GM12872 (cell line): Measurements from ENCODE around the gene KCNMA1.

Experiments used
- CTCF ChIP-seq: IDR thresholded peaks from 3 replicates; pipeline ENCODE4 v1.5.1; 2011; ENCODE audit warnings: low read depth, mild to moderate bottlenecking, low read length, moderate library complexity; ENCODE audit not compliant: insufficient read depth

KCNMA1 gene

GRCh38 chr10:77547307-77548050, 90.1 kb downstream of the KCNMA1 start:
- no peak for TF ChIP-seq CTCF

GRCh38 chr10:77546042-77546441, 91.6 kb downstream of the KCNMA1 start:
- TF ChIP-seq CTCF = no peak

DNA sequence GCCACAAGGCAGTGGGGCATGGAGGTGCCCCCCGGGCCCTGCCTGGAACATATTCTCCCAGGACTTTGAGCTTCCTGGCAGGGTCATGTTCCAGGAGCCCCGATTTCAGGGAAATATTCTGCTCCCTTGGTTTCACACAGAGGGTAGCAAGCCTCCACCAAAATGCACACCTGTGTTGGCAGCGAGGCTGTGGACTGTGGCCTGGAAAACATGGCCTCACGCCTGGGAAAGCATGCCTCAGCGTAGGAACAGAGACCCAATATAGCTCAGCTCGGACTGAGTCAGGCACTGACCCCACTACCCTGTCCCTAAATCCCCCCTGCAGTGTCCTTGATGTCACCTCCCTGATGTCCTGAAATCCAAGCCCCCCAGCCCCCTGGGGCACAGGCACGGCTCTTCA, 92.0 kb downstream of the KCNMA1 start:
- no peak for TF ChIP-seq CTCF

DNA sequence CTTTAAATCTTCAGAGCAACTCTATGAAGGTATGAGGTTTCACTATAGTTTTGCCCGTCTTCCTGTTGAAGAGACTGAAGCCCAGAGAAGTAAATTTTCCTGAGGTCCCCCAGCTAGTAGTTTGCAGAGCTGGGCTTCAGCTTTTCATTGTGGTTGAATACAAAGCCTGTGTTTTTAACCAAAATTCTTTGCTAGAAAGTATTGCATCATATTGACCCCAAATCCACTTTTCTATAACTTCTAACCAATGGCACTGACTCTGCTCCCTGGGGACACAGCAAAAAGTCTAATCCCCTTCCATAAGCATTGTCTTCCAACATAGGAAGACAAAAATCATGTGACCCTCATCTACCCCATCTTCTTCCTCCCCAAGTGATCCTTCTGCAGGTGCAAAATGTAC, 93.0 kb downstream of the KCNMA1 start:
- no peak for TF ChIP-seq CTCF

DNA sequence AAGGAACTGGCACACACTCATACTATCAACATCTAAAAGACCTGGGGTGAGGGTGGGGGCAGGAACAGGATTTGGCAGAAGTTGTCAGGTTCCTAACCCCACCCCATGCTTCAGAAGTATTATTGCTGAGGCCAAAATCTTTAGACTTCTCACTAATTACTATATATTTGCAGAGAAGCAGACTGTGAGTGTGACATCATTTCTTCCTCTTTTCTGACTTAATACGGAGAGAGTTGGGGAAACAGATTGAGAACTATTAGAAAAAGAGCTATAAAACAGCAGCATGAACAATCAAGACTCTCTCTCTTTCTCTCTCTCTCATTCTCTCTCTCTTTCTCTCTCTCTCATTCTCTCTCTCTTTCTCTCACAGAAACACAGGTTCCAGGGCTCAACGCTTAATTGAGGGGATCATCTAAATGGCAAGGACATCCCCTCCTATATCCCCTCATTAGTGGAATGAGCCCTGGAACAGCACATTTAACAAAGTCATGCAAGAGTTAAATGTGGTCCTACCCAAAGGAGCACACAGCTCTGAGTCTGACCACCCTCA, 94.8 kb downstream of the KCNMA1 start:
- TF ChIP-seq CTCF = no peak

- no peak for TF ChIP-seq CTCF
These were observed 95.7 kb downstream of the KCNMA1 start for GRCh38 chr10:77541944-77542343.

- TF ChIP-seq CTCF = no peak
These were observed 96.4 kb downstream of the KCNMA1 start for GRCh38 chr10:77541247-77541646.
